GM21717 (cell line): ENCODE data around the gene ACOT11.
"Not testable (repeated sequence)": the region's sequence is repeated elsewhere in the genome, so short reads cannot be mapped to it uniquely, and the experiment has no call there.

Source experiments
- ATAC-seq: cut with Tn5 transposase; IDR thresholded peaks from one replicate; pipeline ENCODE4 v1.9.1; 2021; ENCODE audit warnings: mild to moderate bottlenecking, moderate library complexity; ENCODE audit not compliant: unreplicated experiment

The ACOT11 gene

GRCh38 chr1:54547601-54548388, at the start of gene ACOT11:
Gene ACOT11 (plus strand): TSS chr1:54548228. CDS start chr1:54548310, 82 bp downstream.
- ATAC-seq = no peak

DNA sequence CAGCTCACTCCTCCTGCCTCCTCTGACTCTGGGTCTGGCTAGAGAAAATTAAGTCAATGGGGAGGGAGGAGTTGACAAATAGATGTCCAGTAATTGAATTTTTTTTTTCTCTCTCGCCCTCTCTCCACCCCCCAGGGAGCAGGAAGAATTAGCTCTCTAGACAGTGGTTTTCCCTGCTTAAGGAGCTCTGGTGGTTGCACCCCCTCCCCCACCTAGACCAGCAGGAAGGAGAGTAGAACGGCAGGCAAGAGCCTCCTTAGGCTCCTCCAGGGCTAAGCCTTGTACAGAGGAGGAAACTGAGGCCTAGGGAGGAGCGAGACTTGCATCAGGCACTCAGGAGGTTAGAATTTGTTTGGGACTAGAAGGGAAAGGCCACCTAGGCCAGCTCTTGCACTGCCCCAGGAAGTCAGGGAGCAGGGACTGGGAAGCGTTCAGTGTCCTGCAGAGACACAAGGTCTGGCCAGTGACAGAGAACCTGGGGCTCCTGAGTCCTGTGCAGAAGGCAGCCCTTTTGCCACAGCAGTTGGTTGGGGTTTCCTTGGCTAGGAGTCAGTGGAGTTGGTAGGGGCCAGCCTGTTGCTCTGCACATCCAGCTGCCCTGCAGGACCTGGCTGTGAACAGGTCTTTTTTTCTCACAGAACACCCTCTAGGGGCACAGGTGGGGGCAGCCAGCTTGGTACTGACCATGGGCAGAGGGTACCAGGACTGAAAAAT, 49.5 kb upstream of the ACOT11 start:
- ATAC-seq = no peak

- ATAC-seq = no peak
Measured at GRCh38 chr1:54499097-54499359, 49.0 kb upstream of the ACOT11 start.

DNA sequence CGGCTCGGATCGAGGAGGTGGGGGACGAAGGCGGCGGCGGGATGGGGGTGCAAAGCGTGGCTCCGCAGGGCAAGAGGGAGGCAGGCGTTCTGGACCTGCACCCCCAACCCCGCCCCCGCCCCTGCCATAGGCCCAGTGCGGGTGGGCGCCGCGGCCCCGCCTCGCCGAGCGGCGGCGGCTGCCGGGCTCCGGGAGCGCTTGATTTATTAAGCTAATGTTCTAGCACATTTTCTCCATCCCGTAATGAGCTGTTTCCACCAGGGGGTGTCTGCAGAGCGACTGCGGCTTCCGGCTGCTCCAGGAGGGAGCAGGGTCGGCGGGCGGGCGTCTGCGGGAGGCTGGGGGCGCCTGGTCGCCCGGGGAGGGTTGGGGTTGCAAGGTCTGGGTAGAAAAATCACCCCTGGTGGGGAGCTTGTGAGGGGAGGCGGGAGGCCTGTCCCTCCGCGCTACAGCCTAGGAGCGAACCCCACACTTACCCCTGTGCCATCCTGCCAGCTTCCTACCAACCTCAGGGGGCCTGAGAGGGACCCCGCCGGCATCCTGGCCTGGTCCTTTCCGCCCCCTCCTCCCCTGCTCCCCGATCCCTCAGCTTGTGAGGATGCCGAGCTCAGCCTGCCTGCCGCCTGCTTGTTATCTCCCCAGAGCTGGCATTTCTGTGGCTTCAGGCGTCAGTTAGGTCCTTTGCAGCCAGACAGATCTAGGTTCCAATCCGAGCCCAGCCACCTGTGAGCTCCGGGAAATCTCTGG, 48.5 kb upstream of the ACOT11 start:
- no peak for ATAC-seq

GRCh38 chr1:54500107-54500431, 48.0 kb upstream of the ACOT11 start:
- no peak for ATAC-seq

- ATAC-seq = no peak
Measured at GRCh38 chr1:54501849-54502248, 46.2 kb upstream of the ACOT11 start.

DNA sequence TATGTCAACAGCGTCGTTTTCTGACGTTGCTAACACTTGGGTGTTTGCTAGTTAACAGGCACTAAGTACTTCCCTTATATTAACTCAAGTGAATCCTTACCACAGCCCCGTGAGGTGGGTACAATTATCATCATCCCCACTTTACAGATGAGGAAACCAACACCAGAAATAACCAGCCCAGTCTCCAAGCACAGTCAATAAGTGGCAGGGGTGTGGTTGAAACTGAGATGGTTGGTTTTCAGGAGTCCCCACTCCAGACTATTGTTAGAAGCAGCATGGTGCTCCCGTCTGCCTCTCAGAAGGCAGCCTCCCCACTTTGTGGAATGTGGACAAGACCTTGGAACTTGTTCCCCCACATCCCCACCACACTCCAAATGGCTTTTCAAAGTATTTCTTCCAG, 45.7 kb upstream of the ACOT11 start:
- ATAC-seq = no peak

DNA sequence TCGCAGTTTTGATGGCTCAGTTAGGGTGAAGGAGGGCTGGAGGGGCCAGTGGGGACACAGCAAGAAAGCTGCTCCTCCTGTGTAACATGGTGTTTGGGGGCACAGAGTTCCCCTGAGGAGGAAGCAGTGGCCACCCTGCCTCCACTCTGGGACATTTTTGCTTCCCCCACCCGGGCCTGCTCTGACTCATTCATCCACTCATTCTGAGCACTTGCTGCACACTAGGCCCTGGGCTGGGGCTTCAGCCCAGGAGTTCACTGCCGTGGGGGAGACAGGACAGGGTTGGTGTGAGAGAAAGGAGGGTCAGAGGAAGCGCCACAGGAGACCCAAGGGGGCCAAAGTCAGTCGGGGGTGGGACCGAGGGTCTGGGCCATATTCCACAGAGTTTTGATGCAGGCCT, 41.4 kb upstream of the ACOT11 start:
- no peak for ATAC-seq

DNA sequence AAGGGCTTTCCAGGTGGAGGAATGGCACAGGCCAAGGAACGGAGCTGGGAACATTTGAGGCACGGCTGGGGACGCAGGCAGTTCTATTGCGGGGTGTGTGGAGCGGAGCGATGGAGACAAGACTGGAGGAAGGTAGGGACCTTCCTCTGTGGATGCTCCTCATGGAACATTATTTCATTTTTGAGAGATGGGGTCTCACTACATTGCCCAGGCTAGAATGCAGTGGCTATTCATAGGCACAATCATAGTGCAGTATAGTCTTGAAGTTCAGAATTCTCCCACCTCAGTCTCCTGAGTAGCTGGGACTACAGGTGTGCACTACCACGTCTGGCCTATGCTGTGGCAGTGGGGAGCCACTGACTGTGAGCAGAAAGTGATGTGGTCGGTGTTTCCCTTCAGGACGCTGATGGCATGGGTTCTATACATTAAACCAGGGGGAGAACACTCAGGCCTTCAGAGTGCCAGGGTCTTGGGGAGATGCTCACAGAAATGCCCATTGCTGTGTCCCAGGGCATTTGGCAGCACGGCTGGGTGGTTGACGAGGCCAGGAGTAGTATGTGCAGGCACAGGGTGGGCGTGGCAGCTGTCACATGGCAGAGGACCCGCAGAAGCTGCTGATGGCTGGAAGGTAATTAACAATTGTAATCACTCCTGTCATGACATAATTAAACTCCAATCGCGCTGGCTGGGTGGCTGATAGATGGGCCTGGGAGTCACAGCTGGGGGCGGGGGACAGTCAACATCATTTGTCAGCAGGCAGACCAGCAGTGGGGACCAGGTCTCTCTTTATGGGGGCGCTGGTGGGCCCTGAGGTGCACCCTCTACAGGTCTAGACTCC, 40.8 kb upstream of the ACOT11 start:
- no peak for ATAC-seq

GRCh38 chr1:54510715-54511270, 37.2 kb upstream of the ACOT11 start:
- no peak for ATAC-seq

GRCh38 chr1:54513921-54514580, 34.0 kb upstream of the ACOT11 start:
- ATAC-seq = not testable (repeated sequence)

DNA sequence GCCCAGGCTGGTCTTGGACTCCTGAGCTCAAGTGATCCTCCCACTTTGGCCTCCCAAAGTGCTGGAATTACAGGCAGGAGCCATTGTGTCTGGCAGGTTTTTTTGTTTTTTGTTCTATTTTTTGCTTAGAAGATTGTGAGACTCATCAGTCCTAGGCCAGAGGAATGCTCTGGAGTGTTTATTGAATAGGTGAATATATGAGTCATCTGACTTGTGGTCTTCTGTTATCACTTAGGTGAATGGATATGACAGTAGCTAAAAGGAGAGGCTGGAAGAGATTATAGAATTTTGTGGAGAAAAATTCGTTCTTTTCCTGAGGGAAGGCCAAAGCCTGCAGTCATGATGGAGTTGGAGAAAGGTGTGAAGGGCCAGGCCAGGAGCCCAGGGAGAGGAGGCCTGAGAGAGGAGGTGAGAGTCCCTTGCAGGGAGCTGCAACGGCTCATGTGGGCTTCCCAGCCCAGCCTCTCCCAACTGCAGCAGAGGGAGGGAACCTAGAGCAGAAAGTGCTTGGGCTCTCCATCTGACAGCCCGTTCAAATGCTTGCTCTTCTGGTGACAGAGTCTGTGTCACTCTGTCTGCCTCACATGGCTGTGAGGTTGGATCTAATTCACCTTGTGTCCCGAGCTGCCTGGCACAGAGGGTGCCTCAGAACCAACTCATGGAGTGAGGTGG, 31.6 kb upstream of the ACOT11 start:
- ATAC-seq = no peak

DNA sequence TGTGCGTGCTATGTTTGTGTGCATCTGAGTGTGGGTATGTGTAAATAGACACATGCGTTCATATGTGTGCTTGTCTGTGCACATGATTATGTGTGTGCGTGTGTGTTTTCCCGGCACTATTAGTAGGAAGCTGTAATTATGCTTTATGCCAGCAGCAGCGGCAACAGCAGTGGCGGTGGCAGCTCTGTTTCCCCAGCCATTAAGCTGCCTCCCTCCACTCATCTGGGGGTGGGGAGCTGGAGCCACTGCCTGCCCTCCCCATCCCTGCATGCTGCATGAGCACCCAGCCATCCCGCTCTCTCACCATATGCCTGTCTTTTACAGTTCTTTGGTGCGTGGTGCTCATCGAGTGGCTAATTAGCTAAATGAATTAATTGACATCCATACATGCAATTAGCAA, 30.5 kb upstream of the ACOT11 start:
- ATAC-seq = no peak

DNA sequence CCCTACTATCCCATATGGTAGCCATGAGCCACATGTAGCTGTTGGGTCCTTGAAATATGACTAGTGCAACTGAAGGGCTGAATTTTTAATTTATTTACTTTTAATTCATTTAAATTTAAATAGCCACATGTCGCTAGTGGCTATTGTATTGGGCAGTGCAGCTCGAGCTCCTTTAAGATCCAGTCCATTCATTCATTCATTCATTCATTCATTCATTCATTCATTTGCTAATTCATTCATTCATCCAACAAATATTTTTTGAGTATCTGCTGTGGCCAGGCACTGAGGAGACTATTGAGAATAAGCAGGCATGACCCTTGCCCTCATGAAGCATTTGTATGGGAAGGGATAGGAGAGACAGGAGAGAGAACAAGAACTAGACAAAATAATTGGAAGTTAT, 29.5 kb upstream of the ACOT11 start:
- ATAC-seq = no peak

DNA sequence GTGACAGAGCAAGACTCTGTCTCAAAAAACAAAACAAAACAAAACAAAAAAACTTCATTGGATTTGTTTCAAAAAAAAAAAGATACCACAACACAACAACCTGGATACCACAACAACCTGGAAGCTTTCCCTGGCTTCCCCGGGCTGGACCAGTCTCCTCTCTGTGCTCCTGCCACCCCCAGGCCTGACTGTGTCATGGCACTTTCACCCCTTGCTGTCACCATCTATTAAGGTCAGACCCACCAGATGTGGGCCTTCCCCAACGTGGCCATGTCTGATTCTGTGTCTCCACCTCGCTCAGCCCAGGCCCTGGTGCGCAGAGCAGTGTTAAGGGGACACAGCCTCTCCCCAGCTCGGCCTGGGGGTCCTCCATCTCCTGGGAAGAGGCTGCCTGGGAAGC, 28.3 kb upstream of the ACOT11 start:
- ATAC-seq = no peak

- ATAC-seq = no peak
Measured at GRCh38 chr1:54520631-54521321, 27.3 kb upstream of the ACOT11 start.

DNA sequence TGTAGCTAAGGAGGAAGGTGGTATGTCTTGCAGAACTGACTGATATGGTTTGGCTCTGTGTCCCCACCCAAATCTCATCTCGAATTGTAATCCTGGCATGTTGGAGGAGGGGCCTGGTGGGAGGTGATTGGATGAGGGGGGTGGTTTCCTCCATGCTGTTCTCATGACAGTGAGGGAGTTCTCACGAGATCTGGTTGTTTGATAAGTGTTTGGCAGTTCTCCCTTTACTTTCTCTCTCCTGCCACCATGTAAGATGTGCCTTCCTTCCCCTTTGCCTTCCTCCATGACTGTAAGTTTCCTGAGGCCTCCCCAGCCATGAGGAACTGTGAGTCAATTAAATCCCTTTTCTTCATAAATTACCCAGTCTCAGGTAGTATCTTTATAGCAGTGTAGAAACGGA, 21.5 kb upstream of the ACOT11 start:
- ATAC-seq = not testable (repeated sequence)

DNA sequence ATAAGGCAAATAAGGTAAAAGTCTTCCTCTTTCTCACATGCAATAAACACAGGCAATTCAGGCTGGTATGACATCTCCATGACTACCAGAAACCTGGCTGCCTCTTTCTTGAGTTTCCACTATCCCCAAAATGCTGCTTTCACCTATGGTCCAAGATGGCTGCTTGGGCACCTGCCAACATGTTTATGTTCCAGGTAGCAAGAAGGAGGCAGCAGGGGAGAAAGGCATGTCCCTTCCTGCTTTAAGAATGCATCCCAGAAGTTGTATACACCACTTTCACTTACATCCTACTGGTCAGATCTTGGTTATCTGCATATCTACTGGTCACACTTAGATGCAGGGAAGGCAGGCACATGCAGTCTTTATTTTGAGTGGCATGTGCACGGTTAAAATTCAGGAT, 19.4 kb upstream of the ACOT11 start:
- no peak for ATAC-seq

- no peak for ATAC-seq
Measured at GRCh38 chr1:54532033-54532432, 16.0 kb upstream of the ACOT11 start.
